GM12892 (cell line): Measurements from ENCODE around the gene C1GALT1.

Experiments used
- DNase-seq: peaks from one replicate; pipeline ENCODE4 v3.0.0; 2011; ENCODE audit not compliant: insufficient read length
- FAIRE-seq: peaks from 2 replicates; lab custom pipeline; 2011; peaks lifted over from hg19 to GRCh38; lab: Jason Lieb, UNC
- POLR2A ChIP-seq: IDR thresholded peaks from 2 replicates; pipeline ENCODE4 v1.6.1; 2011; ENCODE audit warnings: low read depth, low read length, control low read depth
- POLR2AphosphoS5 ChIP-seq: IDR thresholded peaks from 2 replicates; pipeline ENCODE4 v1.6.1; 2011; ENCODE audit warnings: low read depth, low read length, control low read depth
- TAF1 ChIP-seq: IDR thresholded peaks from 2 replicates; pipeline ENCODE4 v1.6.1; 2011; ENCODE audit warnings: low read depth, mild to moderate bottlenecking, control low read depth, low read length, borderline replicate concordance

The C1GALT1 gene

GRCh38 chr7:7175075-7175695 is 7.2 kb upstream of the C1GALT1 start:
- FAIRE-seq, result no peak

GRCh38 chr7:7176406-7177043 is 5.8 kb upstream of the C1GALT1 start:
- DNase-seq (no peak), FAIRE-seq (no peak)
- no peak for TF ChIP-seq POLR2A
- no peak for TF ChIP-seq TAF1
- TF ChIP-seq POLR2AphosphoS5, result no peak

More at GRCh38 chr7:7175075-7175695, 7.2 kb upstream of the C1GALT1 start:
- no peak for DNase-seq
- no peak for TF ChIP-seq TAF1
- no peak for TF ChIP-seq POLR2AphosphoS5
- no peak for TF ChIP-seq POLR2A

GRCh38 chr7:7177044-7177517 is 5.3 kb upstream of the C1GALT1 start:
- DNase-seq, result no peak
- no peak for TF ChIP-seq TAF1
- TF ChIP-seq POLR2AphosphoS5, result no peak
- TF ChIP-seq POLR2A, result no peak
- no peak for FAIRE-seq

GRCh38 chr7:7178081-7178480 is 4.3 kb upstream of the C1GALT1 start:
- FAIRE-seq, result no peak
- no peak for TF ChIP-seq POLR2AphosphoS5
- no peak for TF ChIP-seq POLR2A
- TF ChIP-seq TAF1, result no peak
- DNase-seq, result no peak

GRCh38 chr7:7178906-7179305 is 3.4 kb upstream of the C1GALT1 start:
- DNase-seq, result no peak
- TF ChIP-seq POLR2A (no peak), POLR2AphosphoS5 (no peak), TAF1 (no peak)
- no peak for FAIRE-seq

GRCh38 chr7:7180725-7181449 is 1.5 kb upstream of the C1GALT1 start:
- DNase-seq, result no peak
- FAIRE-seq, result no peak
- TF ChIP-seq TAF1 (no peak), POLR2AphosphoS5 (no peak), POLR2A (no peak)

GRCh38 chr7:7181519-7182155 is 707 bp upstream of the C1GALT1 start:
- DNase-seq, result peak; percentile 14
- no peak for FAIRE-seq
- TF ChIP-seq POLR2AphosphoS5, result no peak
- TF ChIP-seq TAF1, result no peak
- no peak for TF ChIP-seq POLR2A

GRCh38 chr7:7183061-7183837 is 905 bp downstream of the C1GALT1 start:
- DNase-seq, result peak; percentile 27
- no peak for TF ChIP-seq POLR2AphosphoS5
- no peak for TF ChIP-seq POLR2A
- no peak for FAIRE-seq

- FAIRE-seq, result no peak
- TF ChIP-seq TAF1, result no peak
- no peak for TF ChIP-seq POLR2AphosphoS5
- TF ChIP-seq POLR2A, result no peak
These were observed 1.6 kb downstream of the C1GALT1 start for GRCh38 chr7:7183838-7184463.

GRCh38 chr7:7185371-7185989 is 3.1 kb downstream of the C1GALT1 start:
- no peak for TF ChIP-seq TAF1
- TF ChIP-seq POLR2A, result no peak
- FAIRE-seq, result no peak
- no peak for DNase-seq

More at GRCh38 chr7:7183838-7184463, 1.6 kb downstream of the C1GALT1 start:
- DNase-seq, result no peak
